Measurements from ENCODE around the gene ZSWIM4.

DNA sequence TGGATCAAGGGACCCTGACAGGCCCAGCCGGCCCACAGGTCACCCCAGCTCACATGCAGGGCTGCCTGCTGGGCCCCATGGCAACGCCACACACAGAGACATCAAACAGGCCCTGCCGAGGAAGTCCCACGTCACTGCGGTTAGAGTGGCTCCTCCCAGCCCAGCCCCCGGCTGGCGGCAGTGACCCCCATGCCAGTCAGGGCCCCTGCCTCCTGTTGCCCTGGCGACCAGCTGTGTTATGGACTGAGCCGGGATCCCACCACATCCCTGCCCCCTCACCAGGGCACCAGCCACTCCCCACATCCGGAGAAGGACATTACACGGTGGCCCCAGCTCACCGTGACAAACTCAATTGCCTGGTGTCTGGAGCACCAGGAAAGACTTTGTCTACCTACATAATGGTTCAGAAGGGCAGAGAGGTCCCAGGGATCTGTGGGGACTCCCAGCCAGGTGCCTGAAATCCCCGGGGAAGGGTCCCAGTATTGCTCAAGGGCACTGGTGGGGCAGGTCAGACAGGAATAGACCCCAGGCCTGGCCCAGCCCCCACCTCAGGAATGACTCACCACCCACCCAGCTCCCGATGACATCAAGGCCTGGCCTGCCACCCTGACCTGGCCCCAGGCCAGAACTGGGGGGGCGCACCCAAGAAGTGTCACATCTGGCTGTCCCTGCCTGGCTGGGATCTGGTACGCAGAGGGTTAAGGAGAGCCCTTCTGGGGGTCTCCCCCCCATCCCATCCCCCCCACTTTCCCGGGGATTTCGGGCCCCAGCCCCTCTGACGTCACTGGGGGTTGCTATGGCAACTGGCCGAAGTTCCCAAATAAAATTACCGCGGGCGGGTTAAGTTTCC, 51.5 kb downstream of the ZSWIM4 start:
- TF ChIP-seq, protein P1, sequence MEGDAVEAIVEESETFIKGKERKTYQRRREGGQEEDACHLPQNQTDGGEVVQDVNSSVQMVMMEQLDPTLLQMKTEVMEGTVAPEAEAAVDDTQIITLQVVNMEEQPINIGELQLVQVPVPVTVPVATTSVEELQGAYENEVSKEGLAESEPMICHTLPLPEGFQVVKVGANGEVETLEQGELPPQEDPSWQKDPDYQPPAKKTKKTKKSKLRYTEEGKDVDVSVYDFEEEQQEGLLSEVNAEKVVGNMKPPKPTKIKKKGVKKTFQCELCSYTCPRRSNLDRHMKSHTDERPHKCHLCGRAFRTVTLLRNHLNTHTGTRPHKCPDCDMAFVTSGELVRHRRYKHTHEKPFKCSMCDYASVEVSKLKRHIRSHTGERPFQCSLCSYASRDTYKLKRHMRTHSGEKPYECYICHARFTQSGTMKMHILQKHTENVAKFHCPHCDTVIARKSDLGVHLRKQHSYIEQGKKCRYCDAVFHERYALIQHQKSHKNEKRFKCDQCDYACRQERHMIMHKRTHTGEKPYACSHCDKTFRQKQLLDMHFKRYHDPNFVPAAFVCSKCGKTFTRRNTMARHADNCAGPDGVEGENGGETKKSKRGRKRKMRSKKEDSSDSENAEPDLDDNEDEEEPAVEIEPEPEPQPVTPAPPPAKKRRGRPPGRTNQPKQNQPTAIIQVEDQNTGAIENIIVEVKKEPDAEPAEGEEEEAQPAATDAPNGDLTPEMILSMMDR (IDR thresholded peaks at IDR 0.05; ENCODE audit: low read depth, low read length, poor library complexity, severe bottlenecking): no peak
- TF ChIP-seq EZH2phosphoT487 (IDR thresholded peaks at IDR 0.05; ENCODE audit: borderline replicate concordance, low read length): no peak
